ENCODE data around the gene CTPS2. TPM values are rescaled to one million over a fixed set of nuclear protein-coding genes. Genes with fewer than 3 reads are reported as not detected.

The CTPS2 gene
- total RNA-seq, 2 donors from 2014 or later = 17.7 to 18.9 TPM

- TF ChIP-seq CTCF (IDR thresholded peaks at IDR 0.05) = no peak
- Histone ChIP-seq H3K27ac (no peak overlapping the region), H3K36me3 (peaks cover 8% of the 10 kb centered on the region)
Measured at GRCh38 chrX:16745659-16746058, 33.2 kb upstream of the CTPS2 start.

GRCh38 chrX:16745102-16745501 lies 32.6 kb upstream of the CTPS2 start:
- peaks cover 8% of the 10 kb centered on the region for H3K36me3 ChIP-seq
- intact Hi-C loops (cut with DNase I) = no loop called here

More at GRCh38 chrX:16745659-16746058, 33.2 kb upstream of the CTPS2 start:
- H3K27me3 ChIP-seq = no peaks in the 10 kb centered on the region
- intact Hi-C loops (cut with DNase I) = no loop called here
- DNase-seq = no peak
- H3K9me3 ChIP-seq = no peaks in the 10 kb centered on the region
- H3K4me1 ChIP-seq = no peaks in the 10 kb centered on the region
- H3K4me3 ChIP-seq = no peak overlapping the region
- H3K9ac ChIP-seq (ENCODE audit: low read depth in 2 of 2, low read length in 2 of 2) = no peak overlapping the region

DNA sequence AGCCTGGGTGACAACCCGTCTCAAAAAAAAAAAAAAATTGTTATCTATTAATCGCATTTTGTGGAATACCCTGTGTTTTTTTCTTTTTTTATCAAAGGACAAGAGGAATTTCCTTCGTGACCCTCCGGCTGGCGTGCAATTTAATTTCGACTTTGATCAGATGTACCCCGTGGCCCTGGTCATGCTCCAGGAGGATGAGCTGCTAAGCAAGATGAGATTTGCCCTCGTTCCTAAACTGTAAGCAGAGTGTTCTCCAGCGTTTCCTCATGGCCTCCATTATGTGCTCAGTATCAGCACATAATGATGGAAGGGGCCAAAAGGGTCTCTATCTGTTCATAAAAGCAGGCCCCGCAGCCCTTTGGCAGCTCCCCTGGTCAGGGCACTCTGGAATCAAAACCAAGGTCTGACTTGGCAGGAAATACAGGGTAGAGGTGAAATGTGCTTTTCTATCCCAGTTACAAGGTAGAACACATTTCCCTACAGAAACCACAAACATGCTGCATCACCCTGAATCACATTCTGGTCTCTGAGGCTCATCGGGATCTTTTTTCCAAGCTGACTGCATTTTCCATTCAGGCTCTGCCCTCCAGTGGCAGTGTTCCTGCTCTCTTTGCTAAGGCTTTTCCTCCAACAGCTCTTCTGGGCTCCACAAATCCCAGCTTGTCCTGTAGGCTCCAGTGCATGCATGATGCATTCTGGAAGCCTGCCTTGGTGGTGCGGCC lies 31.3 kb upstream of the CTPS2 start:
- Histone ChIP-seq H3K27ac (no peak overlapping the region), H3K9me3 (no peaks in the 10 kb centered on the region), H3K36me3 (peaks cover 8% of the 10 kb centered on the region), H3K4me1 (no peaks in the 10 kb centered on the region), H3K9ac (ENCODE audit: low read depth in 2 of 2, low read length in 2 of 2) (no peak overlapping the region), H3K27me3 (no peaks in the 10 kb centered on the region), H3K4me3 (no peak overlapping the region)
- no peak for TF ChIP-seq CTCF (IDR thresholded peaks at IDR 0.05)
- DNase-seq = no peak
- intact Hi-C loops (cut with DNase I) = no loop called here

More at GRCh38 chrX:16745102-16745501, 32.6 kb upstream of the CTPS2 start:
- H3K4me3 ChIP-seq = no peak overlapping the region
- no peak overlapping the region for H3K9ac ChIP-seq (ENCODE audit: low read depth in 2 of 2, low read length in 2 of 2)
- TF ChIP-seq CTCF (IDR thresholded peaks at IDR 0.05) = no peak
- no peaks in the 10 kb centered on the region for H3K9me3 ChIP-seq
- no peak for DNase-seq
- no peaks in the 10 kb centered on the region for H3K27me3 ChIP-seq
- H3K4me1 ChIP-seq = no peaks in the 10 kb centered on the region
- H3K27ac ChIP-seq = no peak overlapping the region

GRCh38 chrX:16739574-16739973 lies 27.1 kb upstream of the CTPS2 start:
- no peak overlapping the region for H3K27ac ChIP-seq
- no peaks in the 10 kb centered on the region for H3K27me3 ChIP-seq
- no peaks in the 10 kb centered on the region for H3K4me1 ChIP-seq
- no peak overlapping the region for H3K9ac ChIP-seq (ENCODE audit: low read depth in 2 of 2, low read length in 2 of 2)
- TF ChIP-seq CTCF (IDR thresholded peaks at IDR 0.05) = no peak
- H3K36me3 ChIP-seq = no peaks in the 10 kb centered on the region
- no peaks in the 10 kb centered on the region for H3K9me3 ChIP-seq
- DNase-seq = no peak
- intact Hi-C loops (cut with DNase I) = no loop called here
- H3K4me3 ChIP-seq = no peak overlapping the region

GRCh38 chrX:16737024-16737423 lies 24.6 kb upstream of the CTPS2 start:
- intact Hi-C loops (cut with DNase I) = no loop called here
- Histone ChIP-seq H3K4me3 (no peak overlapping the region), H3K27ac (no peak overlapping the region), H3K9me3 (no peaks in the 10 kb centered on the region), H3K4me1 (no peaks in the 10 kb centered on the region), H3K36me3 (no peaks in the 10 kb centered on the region), H3K9ac (ENCODE audit: low read depth in 2 of 2, low read length in 2 of 2) (no peak overlapping the region), H3K27me3 (no peaks in the 10 kb centered on the region)
- no peak for TF ChIP-seq CTCF (IDR thresholded peaks at IDR 0.05)
- no peak for DNase-seq

Data from colonic mucosa (tissue), 4 donors.